Neuronal stem cell (in vitro differentiated cells): ENCODE measurements around the gene PWP2.
"Not testable (repeated sequence)": the region's sequence is repeated elsewhere in the genome, so short reads cannot be mapped to it uniquely, and the experiment has no call there.

Experiments used
- DNase-seq: peaks from one replicate; pipeline ENCODE4 v3.0.0-alpha.2; 2013; ENCODE audit warnings: low spot score
- H2AFZ ChIP-seq: one replicate; pipeline ENCODE4 v1.6.1; 2013; ENCODE audit warnings: mild to moderate bottlenecking, low read length, inconsistent platforms
- H2AK5ac ChIP-seq: 2 replicates; pipeline ENCODE4 v1.6.1; 2013; ENCODE audit warnings: low read depth, mild to moderate bottlenecking, inconsistent platforms, low read length, moderate library complexity, mixed read lengths
- H2BK120ac ChIP-seq: 2 replicates; pipeline ENCODE4 v1.6.1; 2013; ENCODE audit warnings: low read depth, mild to moderate bottlenecking, inconsistent platforms, low read length, moderate library complexity, mixed read lengths
- H2BK12ac ChIP-seq: one replicate; pipeline ENCODE4 v1.6.1; 2013; ENCODE audit warnings: low read length, inconsistent platforms
- H2BK15ac ChIP-seq: 2 replicates; pipeline ENCODE4 v1.6.1; 2013; ENCODE audit warnings: mild to moderate bottlenecking, low read length, inconsistent platforms, mixed read lengths
- H2BK5ac ChIP-seq: one replicate; pipeline ENCODE4 v1.6.1; 2013; ENCODE audit warnings: inconsistent platforms, mild to moderate bottlenecking, low read length, moderate library complexity
- H3K14ac ChIP-seq: one replicate; pipeline ENCODE4 v1.6.1; 2013; ENCODE audit warnings: low read length, inconsistent platforms
- H3K18ac ChIP-seq: 2 replicates; pipeline ENCODE4 v1.6.1; 2013; ENCODE audit warnings: low read length, inconsistent platforms
- H3K23ac ChIP-seq: 2 replicates; pipeline ENCODE4 v1.6.1; 2013; ENCODE audit warnings: low read depth, mild to moderate bottlenecking, mixed read lengths, low read length, inconsistent platforms; ENCODE audit not compliant: poor library complexity
- H3K27ac ChIP-seq: replicated peaks from 3 replicates; pipeline ENCODE4 v1.5.1; 2013; ENCODE audit warnings: low read length, inconsistent platforms
- H3K27me3 ChIP-seq, 3 experiments: 2 replicates each; pipeline ENCODE4 v1.6.1; 2013; ENCODE audit warnings: low read length in 3 of 3, mild to moderate bottlenecking in 2 of 3, inconsistent platforms in 1 of 3, low read depth in 1 of 3, mixed read lengths in 1 of 3, moderate library complexity in 1 of 3; ENCODE audit not compliant: control insufficient read depth in 3 of 3, insufficient read depth in 3 of 3
- H3K36me3 ChIP-seq, 2 donors: replicated peaks in 1 of 2; 2 replicates each; pipeline ENCODE4 v1.6.1; 2013; ENCODE audit warnings: low read length in 2 of 2; ENCODE audit not compliant: control insufficient read depth in 2 of 2, insufficient read depth in 2 of 2
- H3K4ac ChIP-seq: 2 replicates; pipeline ENCODE4 v1.6.1; 2013; ENCODE audit warnings: inconsistent platforms, mild to moderate bottlenecking, low read length, moderate library complexity
- H3K4me1 ChIP-seq, 2 donors: 1 replicate in 1 of 2; 2 replicates in 1 of 2; pipeline ENCODE4 v1.6.1; 2013; ENCODE audit warnings: low read length in 2 of 2, low read depth in 1 of 2; ENCODE audit not compliant: control insufficient read depth in 2 of 2, insufficient read depth in 1 of 2
- H3K4me2 ChIP-seq: one replicate; pipeline ENCODE4 v1.6.1; 2013; ENCODE audit warnings: mild to moderate bottlenecking, low read length, inconsistent platforms; ENCODE audit not compliant: insufficient read depth, poor library complexity, severe bottlenecking
- H3K4me3 ChIP-seq, 2 donors: 2 replicates each; pipeline ENCODE4 v1.5.1; 2013; ENCODE audit warnings: low read length in 2 of 2, mild to moderate bottlenecking in 2 of 2, inconsistent platforms in 1 of 2, moderate library complexity in 1 of 2
- H3K79me1 ChIP-seq: one replicate; pipeline ENCODE4 v1.6.1; 2013; ENCODE audit warnings: low read depth, mild to moderate bottlenecking, inconsistent platforms, low read length, moderate library complexity
- H3K9ac ChIP-seq: one replicate; pipeline ENCODE4 v1.6.1; 2013; ENCODE audit warnings: mild to moderate bottlenecking, low read depth, low read length, inconsistent platforms; ENCODE audit not compliant: poor library complexity
- H3K9me3 ChIP-seq, 2 donors: replicated peaks in 1 of 2; 2 replicates each; pipeline versions ENCODE3 to v1.6.1; 2013; ENCODE audit warnings: low read length in 2 of 2, mild to moderate bottlenecking in 2 of 2, inconsistent platforms in 1 of 2, low read depth in 1 of 2, mixed read lengths in 1 of 2, moderate library complexity in 1 of 2; ENCODE audit not compliant: control insufficient read depth in 2 of 2, insufficient read depth in 1 of 2
- H4K8ac ChIP-seq: one replicate; pipeline ENCODE4 v1.6.1; 2013; ENCODE audit warnings: low read depth, mild to moderate bottlenecking, inconsistent platforms, low read length, moderate library complexity
- H4K91ac ChIP-seq: one replicate; pipeline ENCODE4 v1.6.1; 2013; ENCODE audit warnings: low read length, low read depth, mild to moderate bottlenecking, inconsistent platforms; ENCODE audit not compliant: poor library complexity
- WGBS, 2 donors: extraction: QIAGEN DNeasy Blood & Tissue Kit; methylation state at CpG; one replicate each; pipeline ENCODE4 v1.1.7; 2013; ENCODE audit warnings: missing lambda C conversion rate in 2 of 2, mixed read lengths in 1 of 2; ENCODE audit not compliant: insufficient read length in 2 of 2, insufficient replicate concordance in 1 of 2; ENCODE audit errors: extremely low coverage in 2 of 2; 5-methylcytosine and 5-hydroxymethylcytosine counted together

The PWP2 gene

GRCh38 chr21:44153889-44154228 is 46.7 kb downstream of the PWP2 start:
- H3K79me1 ChIP-seq, H2BK15ac ChIP-seq, H2BK5ac ChIP-seq, H2AK5ac ChIP-seq, H3K14ac ChIP-seq, H3K27me3 ChIP-seq, H2BK120ac ChIP-seq, H3K4me1 ChIP-seq, H3K4ac ChIP-seq, H4K8ac ChIP-seq, H2BK12ac ChIP-seq, H3K23ac ChIP-seq, H3K9ac ChIP-seq, H2AFZ ChIP-seq, H3K4me3 ChIP-seq, H3K4me2 ChIP-seq, H3K36me3 ChIP-seq, DNase-seq, H3K27ac ChIP-seq, H4K91ac ChIP-seq, H3K18ac ChIP-seq, H3K9me3 ChIP-seq: not testable (repeated sequence)
- WGBS, 2 donors = no CpG with 5 or more reads among the region's 17 CpGs

- H3K27ac ChIP-seq, H3K4ac ChIP-seq, H3K9ac ChIP-seq, H3K18ac ChIP-seq, H2BK5ac ChIP-seq, H3K79me1 ChIP-seq, H3K9me3 ChIP-seq, H3K36me3 ChIP-seq, H4K91ac ChIP-seq, H3K27me3 ChIP-seq, H2AK5ac ChIP-seq, H3K23ac ChIP-seq, H3K4me2 ChIP-seq, H2BK15ac ChIP-seq, H4K8ac ChIP-seq, H3K14ac ChIP-seq, H3K4me3 ChIP-seq, H2BK12ac ChIP-seq, DNase-seq, H3K4me1 ChIP-seq, H2BK120ac ChIP-seq, H2AFZ ChIP-seq: not testable (repeated sequence)
- no CpG with 5 or more reads among the region's 20 CpGs for WGBS, 2 donors
Observed at GRCh38 chr21:44154816-44155230, 47.6 kb downstream of the PWP2 start.

GRCh38 chr21:44155231-44155993 is 48.2 kb downstream of the PWP2 start:
- not testable (repeated sequence) for H3K18ac ChIP-seq, DNase-seq, H3K79me1 ChIP-seq, H4K8ac ChIP-seq, H2BK15ac ChIP-seq, H3K14ac ChIP-seq, H3K23ac ChIP-seq, H2BK12ac ChIP-seq, H2AFZ ChIP-seq, H3K4me1 ChIP-seq, H2BK5ac ChIP-seq, H4K91ac ChIP-seq, H3K4ac ChIP-seq, H3K9me3 ChIP-seq, H3K27me3 ChIP-seq, H3K9ac ChIP-seq, H2AK5ac ChIP-seq, H3K36me3 ChIP-seq, H3K27ac ChIP-seq, H3K4me3 ChIP-seq, H2BK120ac ChIP-seq, H3K4me2 ChIP-seq
- no CpG with 5 or more reads among the region's 38 CpGs for WGBS, 2 donors

- not testable (repeated sequence) for H3K4me1 ChIP-seq, H3K27ac ChIP-seq, H3K79me1 ChIP-seq, H2BK120ac ChIP-seq, DNase-seq, H2BK15ac ChIP-seq, H3K14ac ChIP-seq, H2AK5ac ChIP-seq, H2BK12ac ChIP-seq, H3K4ac ChIP-seq, H3K9me3 ChIP-seq, H4K91ac ChIP-seq, H3K4me2 ChIP-seq, H3K9ac ChIP-seq, H3K4me3 ChIP-seq, H3K27me3 ChIP-seq, H3K23ac ChIP-seq, H3K36me3 ChIP-seq, H2BK5ac ChIP-seq, H3K18ac ChIP-seq, H2AFZ ChIP-seq, H4K8ac ChIP-seq
- no CpG with 5 or more reads among the region's 8 CpGs for WGBS, 2 donors
Observed at GRCh38 chr21:44155994-44156380, 48.8 kb downstream of the PWP2 start.
